Thymus (tissue), 11 donors: ENCODE measurements around the gene RBM14. TPM values are rescaled to one million over a fixed set of nuclear protein-coding genes. Genes with fewer than 3 reads are reported as not detected.
"Not testable (repeated sequence)": the region's sequence is repeated elsewhere in the genome, so short reads cannot be mapped to it uniquely, and the experiment has no call there.

Experiments used
- DNase-seq, 9 donors: peaks; one replicate each; pipeline ENCODE4 v3.0.0-alpha.2; 2013; ENCODE audit warnings: low spot score in 9 of 9, low read depth in 6 of 9, missing footprints in 1 of 9
- H3K27ac ChIP-seq, 2 donors: one replicate each; pipeline ENCODE4 v1.5.1; 2013; ENCODE audit warnings: control low read depth in 1 of 2, low read depth in 1 of 2, low read length in 1 of 2, mild to moderate bottlenecking in 1 of 2, moderate library complexity in 1 of 2
- H3K27me3 ChIP-seq, 2 donors: one replicate each; pipeline ENCODE4 v1.5.1; 2013; ENCODE audit warnings: low read length in 1 of 2; ENCODE audit not compliant: control insufficient read depth in 2 of 2, insufficient read depth in 1 of 2
- H3K36me3 ChIP-seq, 2 donors: one replicate each; pipeline ENCODE4 v1.5.1; 2013; ENCODE audit warnings: low read length in 1 of 2, mild to moderate bottlenecking in 1 of 2, moderate library complexity in 1 of 2; ENCODE audit not compliant: control insufficient read depth in 2 of 2, insufficient read depth in 2 of 2
- H3K4me1 ChIP-seq, 2 donors: one replicate each; pipeline ENCODE4 v1.5.1; 2013; ENCODE audit warnings: low read length in 2 of 2; ENCODE audit not compliant: control insufficient read depth in 2 of 2, insufficient read depth in 2 of 2
- H3K4me3 ChIP-seq, 2 donors: one replicate each; pipeline ENCODE4 v1.5.1; 2013; ENCODE audit warnings: low read length in 2 of 2, control low read depth in 1 of 2, mild to moderate bottlenecking in 1 of 2
- H3K9me3 ChIP-seq, 2 donors: one replicate each; pipeline ENCODE4 v1.5.1; 2013; ENCODE audit warnings: low read length in 1 of 2, mild to moderate bottlenecking in 1 of 2; ENCODE audit not compliant: control insufficient read depth in 2 of 2, insufficient read depth in 1 of 2
- whole genome bisulfite sequencing: extraction: QIAGEN DNeasy Blood & Tissue Kit; methylation state at CpG from one replicate; pipeline ENCODE4 v1.1.7; 2013; 5-methylcytosine and 5-hydroxymethylcytosine counted together
- polyA plus RNA-seq: library from polyadenylated mRNA; stranded (reverse); fragments of 200-250 nt; gene quantifications from one replicate; pipeline ENCODE4 v1.2.3, GENCODE V29; 2013
- total RNA-seq: library from RNA; stranded (reverse); fragments of 120-200 nt; gene quantifications from one replicate; pipeline ENCODE4 v1.2.4, GENCODE V29; 2013
- donor health status: healthy.

The RBM14 gene
- total and polyA plus RNA-seq, 2 donors, result 27.2 to 70.4 TPM

GRCh38 chr11:66604155-66604554 is 12.3 kb upstream of the RBM14 start:
- DNase-seq, result no peak
- 82% methylated on average over 5 of the region's 5 CpGs for WGBS
- H3K9me3 ChIP-seq, result no peaks in the 10 kb centered on the region
- H3K27me3 ChIP-seq, result no peaks in the 10 kb centered on the region
- no peak overlapping the region for H3K27ac ChIP-seq
- no peaks in the 10 kb centered on the region for H3K4me1 ChIP-seq
- H3K36me3 ChIP-seq, result peaks cover 60 to 63% of the 10 kb centered on the region in 2 donors
- H3K4me3 ChIP-seq, result no peak overlapping the region

GRCh38 chr11:66606608-66607007 is 9.8 kb upstream of the RBM14 start:
- H3K4me3 ChIP-seq, H3K9me3 ChIP-seq, H3K4me1 ChIP-seq, DNase-seq, H3K27ac ChIP-seq, H3K27me3 ChIP-seq: not testable (repeated sequence)
- H3K36me3 ChIP-seq, result peaks cover 43% of the 10 kb centered on the region in 2 donors
- WGBS, result 98% methylated on average over 3 of the region's 3 CpGs

GRCh38 chr11:66607126-66607834 is 9.2 kb upstream of the RBM14 start:
- DNase-seq, result no peak
- Histone ChIP-seq H3K4me3 (no peak overlapping the region), H3K9me3 (peaks cover 0 to 3% of the 10 kb centered on the region in 2 donors), H3K27ac (no peak overlapping the region), H3K27me3 (no peaks in the 10 kb centered on the region), H3K4me1 (peaks cover 3 to 9% of the 10 kb centered on the region in 2 donors), H3K36me3 (peaks cover 38 to 39% of the 10 kb centered on the region in 2 donors)
- 94% methylated on average over 8 of the region's 8 CpGs for WGBS

GRCh38 chr11:66609721-66610617 is 6.5 kb upstream of the RBM14 start:
- Histone ChIP-seq H3K9me3 (peaks cover 0 to 3% of the 10 kb centered on the region in 2 donors), H3K36me3 (peaks cover 20 to 22% of the 10 kb centered on the region in 2 donors), H3K27me3 (no peaks in the 10 kb centered on the region), H3K27ac (peak overlapping the region; percentile 67 to 76), H3K4me1 (peaks cover 3 to 9% of the 10 kb centered on the region in 2 donors), H3K4me3 (no peak overlapping the region)
- 60% methylated on average over 4 of the region's 4 CpGs for WGBS
- DNase-seq, result peak in 1 of 9 donors; percentile 28

GRCh38 chr11:66612458-66612857 is 4.0 kb upstream of the RBM14 start:
- Histone ChIP-seq H3K36me3 (peaks cover 0 to under 1% of the 10 kb centered on the region in 2 donors), H3K27ac (no peak overlapping the region), H3K4me3 (no peak overlapping the region), H3K4me1 (peaks cover 10 to 17% of the 10 kb centered on the region in 2 donors), H3K27me3 (no peaks in the 10 kb centered on the region), H3K9me3 (peaks cover 0 to 3% of the 10 kb centered on the region in 2 donors)
- WGBS, result 95% methylated on average over 1 of the region's 1 CpG
- DNase-seq, result no peak

GRCh38 chr11:66614073-66614472 is 2.4 kb upstream of the RBM14 start:
- no peak for DNase-seq
- no peak overlapping the region for H3K27ac ChIP-seq
- H3K27me3 ChIP-seq, result no peaks in the 10 kb centered on the region
- H3K4me1 ChIP-seq, result peaks cover 18 to 33% of the 10 kb centered on the region in 2 donors
- H3K9me3 ChIP-seq, result peaks cover 0 to 3% of the 10 kb centered on the region in 2 donors
- 99% methylated on average over 13 of the region's 13 CpGs for WGBS
- H3K4me3 ChIP-seq, result no peak overlapping the region
- peaks cover 0 to 7% of the 10 kb centered on the region in 2 donors for H3K36me3 ChIP-seq

GRCh38 chr11:66617155-66617834 is 865 bp downstream of the RBM14 start:
- Histone ChIP-seq H3K9me3 (no peaks in the 10 kb centered on the region), H3K4me1 (peaks cover 22 to 43% of the 10 kb centered on the region in 2 donors), H3K4me3 (peak overlapping the region; percentile 78 to 92), H3K27me3 (no peaks in the 10 kb centered on the region), H3K27ac (peak overlapping the region; percentile 96 to 99), H3K36me3 (peaks cover 2 to 31% of the 10 kb centered on the region in 2 donors)
- WGBS, result under 1% methylated on average over 38 of the region's 38 CpGs
- no peak for DNase-seq

GRCh38 chr11:66619080-66619554 is 2.7 kb downstream of the RBM14 start:
- peak overlapping the region; percentile 82 to 96 for H3K27ac ChIP-seq
- 38% methylated on average over 4 of the region's 4 CpGs for WGBS
- H3K4me3 ChIP-seq, result peak overlapping the region; percentile 78 to 92
- H3K9me3 ChIP-seq, result no peaks in the 10 kb centered on the region
- peak in 6 of 9 donors; percentile 51 to 83 (median 56) for DNase-seq
- no peaks in the 10 kb centered on the region for H3K27me3 ChIP-seq
- H3K36me3 ChIP-seq, result peaks cover 17 to 49% of the 10 kb centered on the region in 2 donors
- peaks cover 22 to 43% of the 10 kb centered on the region in 2 donors for H3K4me1 ChIP-seq
